KMS-11 (cell line): ENCODE measurements around the gene FEM1B.

Experiments used
- H2AFZ ChIP-seq: fragments of 200-600 bp; sonication (generic); 2 replicates; pipeline ENCODE4 v1.6.1; 2016; ENCODE audit warnings: antibody characterized with exemption, mixed run types, low read depth
- H3K27ac ChIP-seq: fragments of 200-600 bp; sonication (generic); 2 replicates; pipeline ENCODE4 v1.6.1; 2016; ENCODE audit warnings: mild to moderate bottlenecking, mixed run types
- H3K27me3 ChIP-seq: fragments of 200-600 bp; sonication (generic); 2 replicates; pipeline ENCODE4 v1.6.1; 2017; ENCODE audit warnings: mild to moderate bottlenecking, low read depth, mixed run types, moderate library complexity; ENCODE audit not compliant: insufficient read depth
- H3K36me3 ChIP-seq: fragments of 200-600 bp; sonication (generic); 2 replicates; pipeline ENCODE4 v1.6.1; 2017; ENCODE audit warnings: mild to moderate bottlenecking, mixed run types; ENCODE audit not compliant: insufficient read depth
- H3K4me1 ChIP-seq: fragments of 200-600 bp; sonication (generic); 2 replicates; pipeline ENCODE4 v1.6.1; 2016; ENCODE audit warnings: mild to moderate bottlenecking, low read depth, mixed run types; ENCODE audit not compliant: poor library complexity, severe bottlenecking
- H3K4me2 ChIP-seq: fragments of 200-600 bp; sonication (generic); 2 replicates; pipeline ENCODE4 v1.7.0; 2016; ENCODE audit warnings: mild to moderate bottlenecking, mixed run types
- H3K4me3 ChIP-seq: fragments of 200-600 bp; sonication (generic); IDR thresholded peaks from 2 replicates; pipeline ENCODE4 v1.6.1; 2017; ENCODE audit warnings: low read depth, low read length, mixed read lengths; ENCODE audit not compliant: insufficient read depth
- H3K79me2 ChIP-seq: fragments of 200-600 bp; sonication (generic); 2 replicates; pipeline ENCODE4 v1.6.1; 2016; ENCODE audit warnings: low read depth, mixed run types; ENCODE audit not compliant: insufficient read depth
- H3K9ac ChIP-seq: fragments of 200-600 bp; sonication (generic); 2 replicates; pipeline ENCODE4 v1.6.1; 2016; ENCODE audit warnings: mild to moderate bottlenecking, mixed run types
- H4K20me1 ChIP-seq: fragments of 200-600 bp; sonication (generic); 2 replicates; pipeline ENCODE4 v1.6.1; 2016; ENCODE audit warnings: mild to moderate bottlenecking, mixed run types; ENCODE audit not compliant: insufficient read depth
- TF ChIP-seq, protein P1 (sequence below): fragments of 200-600 bp; sonication (generic); conservative IDR thresholded peaks from 2 replicates; pipeline ENCODE4 v1.6.1; 2017; ENCODE audit warnings: low read depth, mild to moderate bottlenecking, antibody characterized with exemption, low read length, moderate library complexity, mixed read lengths

Gene FEM1B

DNA sequence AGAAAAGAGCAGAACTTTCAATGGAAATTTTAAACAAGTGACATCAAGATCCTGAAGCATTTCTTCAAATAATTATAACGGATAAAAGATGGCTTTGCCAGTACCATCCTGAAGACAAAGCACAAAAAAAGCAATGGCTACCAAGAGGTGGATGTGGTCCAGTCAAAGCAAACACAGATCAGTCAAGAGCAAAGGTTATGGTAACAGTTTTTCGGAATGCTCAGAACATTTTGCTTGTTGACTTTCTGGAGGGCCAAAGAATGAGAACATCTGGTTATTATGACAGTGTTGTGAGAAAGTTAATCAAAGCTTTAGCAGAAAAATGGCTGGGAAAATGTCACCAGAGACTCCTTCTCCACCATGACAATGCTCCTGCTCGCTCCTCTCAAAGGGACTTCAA is 31.5 kb downstream of the FEM1B start:
- H3K27me3 ChIP-seq = no peaks in the 10 kb centered on the region
- TF ChIP-seq, protein P1, sequence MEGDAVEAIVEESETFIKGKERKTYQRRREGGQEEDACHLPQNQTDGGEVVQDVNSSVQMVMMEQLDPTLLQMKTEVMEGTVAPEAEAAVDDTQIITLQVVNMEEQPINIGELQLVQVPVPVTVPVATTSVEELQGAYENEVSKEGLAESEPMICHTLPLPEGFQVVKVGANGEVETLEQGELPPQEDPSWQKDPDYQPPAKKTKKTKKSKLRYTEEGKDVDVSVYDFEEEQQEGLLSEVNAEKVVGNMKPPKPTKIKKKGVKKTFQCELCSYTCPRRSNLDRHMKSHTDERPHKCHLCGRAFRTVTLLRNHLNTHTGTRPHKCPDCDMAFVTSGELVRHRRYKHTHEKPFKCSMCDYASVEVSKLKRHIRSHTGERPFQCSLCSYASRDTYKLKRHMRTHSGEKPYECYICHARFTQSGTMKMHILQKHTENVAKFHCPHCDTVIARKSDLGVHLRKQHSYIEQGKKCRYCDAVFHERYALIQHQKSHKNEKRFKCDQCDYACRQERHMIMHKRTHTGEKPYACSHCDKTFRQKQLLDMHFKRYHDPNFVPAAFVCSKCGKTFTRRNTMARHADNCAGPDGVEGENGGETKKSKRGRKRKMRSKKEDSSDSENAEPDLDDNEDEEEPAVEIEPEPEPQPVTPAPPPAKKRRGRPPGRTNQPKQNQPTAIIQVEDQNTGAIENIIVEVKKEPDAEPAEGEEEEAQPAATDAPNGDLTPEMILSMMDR = no peak
- peaks cover 7% of the 10 kb centered on the region for H3K4me1 ChIP-seq
- H2AFZ ChIP-seq = no peak overlapping the region
- H3K27ac ChIP-seq = no peak overlapping the region
- no peak overlapping the region for H3K9ac ChIP-seq
- no peaks in the 10 kb centered on the region for H3K79me2 ChIP-seq
- no peak overlapping the region for H3K4me2 ChIP-seq
- H3K36me3 ChIP-seq = no peaks in the 10 kb centered on the region
- H3K4me3 ChIP-seq = no peak overlapping the region
- no peaks in the 10 kb centered on the region for H4K20me1 ChIP-seq

DNA sequence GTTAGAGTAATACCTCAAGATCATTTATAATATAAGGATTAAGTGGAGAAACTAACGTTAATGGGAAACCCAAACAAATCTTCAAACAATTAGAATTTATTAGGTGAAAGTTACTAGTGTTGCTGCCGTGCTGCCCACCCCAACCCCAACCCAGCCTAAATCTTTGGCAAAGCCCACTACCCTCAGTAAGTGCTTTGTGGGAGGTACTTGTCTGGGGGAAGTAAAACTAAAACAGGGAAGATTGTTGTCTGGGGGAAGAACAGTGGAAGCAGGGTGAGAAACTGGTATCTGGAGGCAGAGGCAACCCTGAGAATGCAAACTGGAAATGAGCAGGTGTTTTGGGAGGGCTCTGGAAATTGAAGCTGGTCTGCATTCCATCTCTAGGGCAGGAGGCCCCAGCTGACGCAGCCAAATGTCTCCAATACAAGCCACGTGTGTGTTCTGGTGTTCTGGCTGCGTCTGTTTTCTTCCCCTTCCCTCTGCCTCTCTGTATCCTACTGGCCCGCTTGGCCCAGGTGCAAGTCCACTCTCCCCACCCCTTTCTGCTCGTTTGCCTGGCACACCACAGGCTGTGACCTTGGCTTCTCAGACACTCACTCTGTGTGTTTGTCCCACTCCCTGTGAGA is 32.7 kb downstream of the FEM1B start:
- Histone ChIP-seq H3K9ac (no peak overlapping the region), H3K4me2 (no peak overlapping the region), H3K36me3 (no peaks in the 10 kb centered on the region), H3K79me2 (no peaks in the 10 kb centered on the region), H4K20me1 (no peaks in the 10 kb centered on the region), H3K4me3 (no peak overlapping the region), H3K27ac (no peak overlapping the region), H3K4me1 (no peaks in the 10 kb centered on the region), H3K27me3 (no peaks in the 10 kb centered on the region), H2AFZ (no peak overlapping the region)
- TF ChIP-seq, protein P1 = no peak

DNA sequence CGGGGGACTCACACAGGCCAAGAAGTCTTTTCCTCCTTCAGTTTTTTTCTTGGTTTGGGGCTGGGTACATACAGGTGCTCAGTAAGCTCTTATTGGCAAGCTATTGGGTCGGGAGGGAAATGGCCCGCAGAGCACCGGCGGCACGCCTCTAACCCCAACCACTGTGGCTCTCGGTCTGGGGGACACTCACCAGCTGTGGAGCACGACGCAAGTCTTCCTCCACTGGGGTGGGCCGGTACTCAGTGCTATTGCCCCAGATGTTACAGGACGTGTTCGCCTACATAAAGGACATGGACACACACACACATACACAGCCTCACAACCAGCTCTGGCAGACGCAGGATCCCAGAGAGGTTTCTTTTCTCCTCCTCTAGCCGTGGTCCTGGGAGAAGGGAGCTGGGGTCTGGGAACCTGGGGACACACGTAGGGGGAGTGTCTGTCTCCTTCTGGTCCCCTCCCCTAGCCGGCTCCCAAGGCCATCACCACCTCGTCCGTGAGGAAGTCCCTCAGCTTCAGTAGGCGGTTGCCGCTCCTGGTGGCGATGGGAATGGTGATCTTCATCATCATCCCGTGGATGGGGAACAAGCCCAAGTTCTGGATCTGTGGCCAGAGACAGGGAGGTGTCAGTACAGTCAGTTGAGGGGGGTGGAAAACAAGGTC is 33.4 kb downstream of the FEM1B start:
- H3K4me2 ChIP-seq = no peak overlapping the region
- no peaks in the 10 kb centered on the region for H4K20me1 ChIP-seq
- H3K36me3 ChIP-seq = no peaks in the 10 kb centered on the region
- TF ChIP-seq, protein P1 = no peak
- no peak overlapping the region for H3K27ac ChIP-seq
- no peaks in the 10 kb centered on the region for H3K27me3 ChIP-seq
- H2AFZ ChIP-seq = no peak overlapping the region
- H3K9ac ChIP-seq = no peak overlapping the region
- H3K4me1 ChIP-seq = no peaks in the 10 kb centered on the region
- no peaks in the 10 kb centered on the region for H3K79me2 ChIP-seq
- H3K4me3 ChIP-seq = no peak overlapping the region

DNA sequence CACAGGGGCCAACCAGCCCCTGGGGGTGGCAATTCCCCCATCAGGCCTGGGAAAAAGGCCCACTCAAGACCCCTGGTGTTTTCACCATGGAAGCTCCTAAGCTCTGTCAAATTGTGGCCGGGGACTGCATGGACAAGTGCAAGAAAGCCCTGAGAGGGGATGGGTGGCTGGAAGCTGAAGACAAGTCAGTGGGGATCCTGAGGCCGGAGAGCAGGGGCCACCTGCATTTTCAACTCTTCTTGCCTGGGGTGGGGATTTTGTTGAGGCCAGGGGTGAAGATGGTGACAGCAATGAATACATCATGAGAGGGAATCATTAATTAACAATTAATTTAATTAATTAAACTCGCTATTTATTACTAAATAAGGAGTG is 33.9 kb downstream of the FEM1B start:
- TF ChIP-seq, protein P1 = no peak
- no peak overlapping the region for H3K4me3 ChIP-seq
- no peaks in the 10 kb centered on the region for H3K27me3 ChIP-seq
- H3K4me2 ChIP-seq = no peak overlapping the region
- H2AFZ ChIP-seq = no peak overlapping the region
- H3K4me1 ChIP-seq = no peaks in the 10 kb centered on the region
- no peaks in the 10 kb centered on the region for H3K36me3 ChIP-seq
- no peak overlapping the region for H3K9ac ChIP-seq
- no peak overlapping the region for H3K27ac ChIP-seq
- no peaks in the 10 kb centered on the region for H4K20me1 ChIP-seq
- no peaks in the 10 kb centered on the region for H3K79me2 ChIP-seq
